HG03457 (cell line): ENCODE data around the gene UNC45B.
"Not testable (repeated sequence)": the region's sequence is repeated elsewhere in the genome, so short reads cannot be mapped to it uniquely, and the experiment has no call there.

Experiments used
- ATAC-seq: cut with Tn5 transposase; IDR thresholded peaks from one replicate; pipeline ENCODE4 v1.9.1; 2021; ENCODE audit warnings: moderate number of reproducible peaks; ENCODE audit not compliant: unreplicated experiment

Gene UNC45B

GRCh38 chr17:35213412-35213940 lies 65.9 kb downstream of the UNC45B start:
- no peak for ATAC-seq

GRCh38 chr17:35214192-35214591 lies 66.6 kb downstream of the UNC45B start:
- ATAC-seq: no peak

- no peak for ATAC-seq
Observed at GRCh38 chr17:35214631-35215273, 67.1 kb downstream of the UNC45B start.

- ATAC-seq: no peak
Observed at GRCh38 chr17:35217107-35217506, 69.5 kb downstream of the UNC45B start.

- ATAC-seq: no peak
Observed at GRCh38 chr17:35218915-35219314, 71.3 kb downstream of the UNC45B start.

- no peak for ATAC-seq
Observed at GRCh38 chr17:35222452-35222851, 74.8 kb downstream of the UNC45B start.

GRCh38 chr17:35224436-35224835 lies 76.8 kb downstream of the UNC45B start:
- ATAC-seq: no peak

GRCh38 chr17:35227546-35227945 lies 79.9 kb downstream of the UNC45B start:
- no peak for ATAC-seq

GRCh38 chr17:35229638-35230037 lies 82.0 kb downstream of the UNC45B start:
- no peak for ATAC-seq

GRCh38 chr17:35234315-35234714 lies 86.7 kb downstream of the UNC45B start:
- not testable (repeated sequence) for ATAC-seq

GRCh38 chr17:35235289-35235688 lies 87.7 kb downstream of the UNC45B start:
- ATAC-seq: no peak

- no peak for ATAC-seq
Observed at GRCh38 chr17:35235917-35236316, 88.3 kb downstream of the UNC45B start.

GRCh38 chr17:35236821-35237220 lies 89.2 kb downstream of the UNC45B start:
- ATAC-seq: no peak

GRCh38 chr17:35238821-35239220 lies 91.2 kb downstream of the UNC45B start:
- ATAC-seq: no peak
